Glomerular visceral epithelial cell (primary cell): ENCODE measurements around the gene NKD2.

Experiments used
- DNase-seq: peaks from one replicate; pipeline ENCODE4 v3.0.0-alpha.2; 2016; ENCODE audit errors: extremely low spot score

The NKD2 gene

DNA sequence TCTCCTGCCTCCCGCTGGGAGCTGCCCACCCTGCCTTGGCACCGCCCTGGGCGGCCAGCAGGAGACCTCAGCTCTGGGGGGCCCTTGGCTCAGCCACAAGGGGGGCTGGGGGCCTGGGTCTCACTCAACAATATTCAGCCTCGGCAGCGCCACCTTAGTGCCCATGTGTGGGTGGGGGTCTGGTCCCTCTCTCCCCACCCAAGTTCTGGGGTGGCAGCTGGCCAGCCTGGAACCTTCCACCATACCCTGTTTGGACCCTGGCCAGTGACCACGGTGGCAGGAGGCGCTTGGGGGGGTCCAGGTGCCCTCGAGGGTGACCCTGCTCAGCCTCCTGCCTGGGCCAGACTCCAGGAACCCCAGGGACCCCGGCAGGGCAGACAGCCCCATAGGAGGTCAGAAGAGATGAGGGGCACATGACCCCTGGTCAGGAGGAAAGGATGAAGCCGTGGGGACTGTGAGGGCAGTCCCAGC, 22.2 kb downstream of the NKD2 start:
- DNase-seq: no peak

GRCh38 chr5:1031306-1031959, 22.8 kb downstream of the NKD2 start:
- no peak for DNase-seq

GRCh38 chr5:1032011-1032410, 23.4 kb downstream of the NKD2 start:
- DNase-seq: no peak

DNA sequence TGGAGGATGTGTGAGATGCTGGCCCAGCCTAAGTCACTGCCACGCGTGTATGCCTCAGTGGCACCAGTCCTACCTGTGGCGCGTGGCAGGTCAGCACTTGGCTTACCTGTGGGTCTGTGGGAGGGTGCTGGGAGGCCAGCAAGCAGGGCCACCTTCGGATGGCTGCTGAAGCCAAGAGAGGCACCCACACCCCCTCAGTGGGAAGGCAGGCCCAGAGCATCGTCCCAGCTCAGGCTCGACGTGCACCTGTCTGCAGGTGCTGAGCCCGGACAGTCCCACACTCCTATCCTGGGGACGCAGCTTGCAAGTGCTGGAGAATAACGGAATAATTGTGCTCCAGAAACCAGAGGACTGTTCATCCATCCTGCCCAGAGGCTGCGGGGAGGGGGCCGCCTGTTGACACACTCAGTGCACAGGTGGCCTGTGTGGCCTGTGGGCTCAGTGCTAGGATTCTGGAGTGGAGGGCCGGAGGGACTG, 24.0 kb downstream of the NKD2 start:
- no peak for DNase-seq

- no peak for DNase-seq
These were observed 24.6 kb downstream of the NKD2 start for GRCh38 chr5:1033178-1033577.

- no peak for DNase-seq
These were observed 25.2 kb downstream of the NKD2 start for GRCh38 chr5:1033606-1034420.

- no peak for DNase-seq
These were observed 25.9 kb downstream of the NKD2 start for GRCh38 chr5:1034421-1034905.

DNA sequence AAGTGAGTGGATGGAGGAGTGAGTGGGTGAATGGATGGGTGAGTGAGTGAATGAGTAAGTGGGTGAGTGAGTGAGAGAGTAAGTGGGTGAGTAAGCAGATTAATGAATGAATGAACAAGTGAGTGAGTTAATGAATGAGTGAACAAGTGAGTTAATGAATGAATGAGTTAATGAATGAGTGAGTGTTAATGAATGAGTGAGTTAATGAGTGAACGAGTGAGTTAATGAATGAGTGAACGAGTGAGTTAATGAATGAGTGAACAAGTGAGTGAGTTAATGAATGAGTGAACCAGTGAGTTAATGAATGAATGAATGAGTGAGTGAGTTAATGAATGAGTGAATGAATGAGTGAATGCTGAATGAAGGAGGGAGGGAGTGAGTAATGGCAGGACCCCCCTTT, 26.4 kb downstream of the NKD2 start:
- DNase-seq: no peak

DNA sequence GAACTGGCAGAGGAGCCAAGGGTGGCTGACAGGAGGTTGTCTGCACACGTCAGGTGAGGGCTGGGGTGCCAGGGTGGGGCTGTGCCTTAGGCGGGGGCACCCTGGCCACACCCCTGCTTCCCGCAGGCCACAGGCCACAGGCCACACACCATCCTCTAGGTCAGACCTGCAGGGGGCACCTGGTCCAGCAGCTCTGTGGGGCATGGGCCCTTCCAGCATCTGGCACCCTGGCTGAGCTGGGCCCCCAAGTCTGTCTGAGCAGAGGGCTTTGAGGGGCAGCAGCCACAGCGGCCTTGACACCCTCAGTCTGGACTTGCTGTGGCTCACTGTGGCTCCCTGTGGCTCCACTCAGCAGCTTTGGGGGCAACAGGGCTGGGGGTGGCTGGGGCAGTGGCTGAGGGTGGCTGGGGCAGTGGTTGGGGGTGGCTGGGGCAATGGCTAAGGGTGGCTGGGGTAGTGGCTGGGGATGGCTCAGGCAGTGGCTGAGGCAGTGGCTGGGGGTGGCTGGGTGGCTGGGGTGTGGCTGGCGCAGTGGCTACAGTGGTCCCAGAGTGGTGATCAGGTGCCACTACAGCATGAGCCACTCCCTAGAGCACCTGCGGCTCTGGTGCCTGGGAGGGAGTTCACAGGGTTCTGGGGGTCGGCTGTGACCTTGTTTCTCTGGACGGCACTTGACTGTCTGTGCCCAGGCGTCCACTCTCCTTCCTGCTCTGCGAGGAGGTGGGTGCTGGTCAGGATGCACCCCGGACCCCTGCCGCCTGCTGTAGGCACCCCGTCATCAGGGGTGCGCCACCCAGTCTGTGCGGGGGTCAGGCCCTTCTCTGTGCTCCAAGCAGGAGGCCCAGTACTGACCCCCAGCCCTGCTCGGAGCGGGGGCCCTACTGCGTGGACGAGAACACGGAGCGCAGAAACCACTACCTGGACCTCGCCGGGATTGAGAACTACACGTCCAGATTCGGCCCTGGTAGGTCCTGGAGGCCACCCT, 27.1 kb downstream of the NKD2 start:
- no peak for DNase-seq

- DNase-seq: no peak
These were observed 28.0 kb downstream of the NKD2 start for GRCh38 chr5:1036504-1037122.

GRCh38 chr5:1037123-1037670, 28.6 kb downstream of the NKD2 start:
- no peak for DNase-seq

GRCh38 chr5:1037671-1038416, 29.2 kb downstream of the NKD2 start:
- no peak for DNase-seq

GRCh38 chr5:1038417-1039209, 30.0 kb downstream of the NKD2 start:
- DNase-seq: no peak

GRCh38 chr5:1039210-1039548, 30.6 kb downstream of the NKD2 start:
- no peak for DNase-seq

- no peak for DNase-seq
These were observed 31.2 kb downstream of the NKD2 start for GRCh38 chr5:1039706-1040260.

DNA sequence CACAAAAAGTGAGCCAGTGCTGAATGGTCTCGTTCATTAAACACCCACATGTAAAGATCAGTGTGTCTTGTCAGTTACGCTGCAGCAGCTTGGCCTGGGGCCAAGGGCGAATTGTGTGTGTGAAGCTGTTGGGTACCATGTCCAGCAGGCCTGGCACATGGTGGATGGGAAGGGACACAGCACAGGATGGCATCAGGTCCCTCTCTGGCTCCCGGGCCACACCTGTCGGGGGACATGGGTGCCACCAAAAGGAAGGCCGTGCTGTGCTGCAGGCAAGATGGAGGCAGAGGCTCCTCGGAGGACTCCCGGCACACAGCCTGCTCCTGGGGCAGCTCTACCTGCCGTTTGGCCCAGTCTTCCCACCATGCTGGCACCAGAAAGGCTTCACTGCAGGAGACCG, 32.0 kb downstream of the NKD2 start:
- no peak for DNase-seq

- DNase-seq: no peak
These were observed 32.9 kb downstream of the NKD2 start for GRCh38 chr5:1041225-1042143.

DNA sequence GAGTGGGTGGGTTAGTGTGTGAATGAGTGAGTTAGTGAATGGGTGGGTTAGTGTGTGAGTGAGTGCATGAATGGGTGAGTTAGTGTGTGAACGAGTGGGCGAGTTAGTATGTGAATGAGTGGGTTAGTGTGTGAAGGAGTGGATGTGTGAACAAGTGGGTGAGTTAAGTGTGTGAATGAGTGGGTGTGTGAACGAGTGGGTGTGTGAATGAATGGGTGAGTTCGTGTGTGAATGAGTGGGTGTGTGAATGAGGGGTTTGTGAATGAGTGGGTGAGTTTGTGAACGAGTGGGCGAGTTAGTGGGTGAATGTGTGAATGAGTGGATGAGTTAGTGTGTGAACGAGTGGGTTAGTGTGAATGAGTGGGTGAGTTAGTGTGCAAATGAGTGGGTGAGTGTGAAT, 34.0 kb downstream of the NKD2 start:
- DNase-seq: no peak
